NCI-H2196 treated with DMSO at 0.1 percent for 48 hours (cell line): Measurements from ENCODE around the gene MPRIP.

Experiments used
- DNase-seq: peaks from one replicate; lab custom pipeline; 2025; ENCODE audit not compliant: unreplicated experiment; lab: John Stamatoyannopoulos, UW

The MPRIP gene

GRCh38 chr17:17107281-17107680 lies 65.0 kb downstream of the MPRIP start:
- DNase-seq: no peak

DNA sequence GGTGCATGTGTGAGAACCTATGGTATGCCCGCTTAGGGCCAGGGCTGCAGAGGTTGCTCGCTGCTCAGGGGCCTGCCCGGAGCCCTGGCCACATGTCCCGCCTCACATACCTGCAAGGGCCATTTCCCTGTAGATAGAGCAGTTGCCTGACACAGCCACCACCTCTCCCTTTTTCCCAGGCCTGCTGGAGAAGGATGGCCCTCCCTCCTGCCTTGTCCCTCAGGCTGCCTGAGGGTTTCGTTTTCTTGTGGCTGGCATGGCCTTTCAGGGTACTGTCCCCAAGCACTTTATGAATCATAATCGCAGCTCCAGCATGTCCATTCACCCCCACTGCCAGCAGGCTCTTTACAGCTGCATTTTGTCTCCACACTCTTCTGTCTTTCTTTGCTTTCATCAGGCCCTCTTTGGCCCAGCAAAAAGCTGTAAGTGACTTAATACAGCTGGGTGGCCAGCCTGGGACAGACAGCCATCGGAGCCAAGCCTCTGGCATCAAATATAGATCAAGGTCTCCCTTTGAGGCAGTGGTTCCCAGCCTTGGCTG lies 65.7 kb downstream of the MPRIP start:
- no peak for DNase-seq

DNA sequence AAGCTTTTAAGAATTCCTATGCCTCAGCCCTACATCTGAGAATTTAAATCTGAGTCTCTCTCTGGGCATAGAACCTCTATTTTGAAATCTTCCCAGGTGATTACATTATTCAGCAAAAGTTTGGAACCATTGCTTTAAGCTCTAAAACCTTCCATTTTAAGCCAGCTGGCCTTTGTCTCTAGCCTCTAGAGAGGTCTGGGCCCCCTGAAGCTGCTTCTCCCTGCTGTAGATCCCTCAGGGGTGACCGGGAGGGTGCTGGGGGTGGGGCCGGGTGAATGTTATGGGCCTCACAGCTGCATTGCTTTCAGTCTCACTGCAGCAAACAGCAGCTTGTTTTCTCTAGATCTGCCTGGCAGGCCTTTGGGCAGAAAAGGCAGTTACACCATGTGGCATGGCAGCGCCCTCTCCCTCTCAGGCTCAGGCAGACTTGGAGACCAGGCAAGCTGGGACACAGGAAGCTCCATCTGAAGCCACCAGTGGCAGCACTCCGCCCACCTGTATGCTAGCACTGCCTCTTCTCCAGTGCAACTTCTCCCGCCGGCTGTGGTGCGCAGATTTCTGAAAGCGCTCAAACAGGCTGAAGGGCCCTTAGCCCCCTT lies 66.3 kb downstream of the MPRIP start:
- DNase-seq: no peak

- no peak for DNase-seq
Observed at GRCh38 chr17:17109256-17109655, 67.0 kb downstream of the MPRIP start.

DNA sequence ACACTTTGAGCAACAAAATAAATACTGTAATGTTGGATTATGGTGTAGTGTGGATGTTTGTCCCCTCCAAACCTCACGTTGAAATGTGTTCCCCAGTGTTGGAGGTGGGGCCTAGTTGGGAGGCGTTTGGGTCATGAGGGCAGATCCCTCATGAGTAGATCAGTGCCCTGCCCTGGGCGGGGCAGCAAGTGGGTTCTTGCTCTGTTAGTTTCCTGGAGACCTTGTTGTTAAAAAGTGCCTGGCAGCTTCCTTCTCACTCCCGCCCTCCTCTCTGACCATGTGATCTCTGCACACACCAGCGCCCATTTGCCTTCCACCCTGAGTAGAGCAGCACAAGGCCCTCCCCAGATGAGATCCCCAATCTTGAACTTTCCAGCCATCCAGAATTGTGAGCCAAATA lies 67.7 kb downstream of the MPRIP start:
- DNase-seq: no peak

DNA sequence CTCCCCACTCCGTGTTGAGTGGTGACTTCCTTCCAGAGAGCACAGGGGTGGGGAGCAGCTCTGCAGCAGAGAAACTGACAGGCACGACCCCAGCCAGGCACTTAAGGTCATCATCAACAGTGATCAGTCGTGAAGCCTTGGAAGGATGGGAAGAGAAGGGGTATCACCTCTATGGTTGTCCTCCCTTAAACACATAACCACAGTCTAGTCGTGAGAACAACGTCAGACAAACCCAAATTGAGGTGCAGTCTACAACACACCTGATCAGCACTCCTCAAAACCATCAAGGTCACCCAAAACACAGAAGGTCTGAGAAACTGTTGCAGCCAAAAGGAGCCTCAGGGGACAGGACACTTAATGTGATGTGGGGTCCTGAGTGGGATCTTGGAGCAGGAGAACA lies 68.3 kb downstream of the MPRIP start:
- no peak for DNase-seq

DNA sequence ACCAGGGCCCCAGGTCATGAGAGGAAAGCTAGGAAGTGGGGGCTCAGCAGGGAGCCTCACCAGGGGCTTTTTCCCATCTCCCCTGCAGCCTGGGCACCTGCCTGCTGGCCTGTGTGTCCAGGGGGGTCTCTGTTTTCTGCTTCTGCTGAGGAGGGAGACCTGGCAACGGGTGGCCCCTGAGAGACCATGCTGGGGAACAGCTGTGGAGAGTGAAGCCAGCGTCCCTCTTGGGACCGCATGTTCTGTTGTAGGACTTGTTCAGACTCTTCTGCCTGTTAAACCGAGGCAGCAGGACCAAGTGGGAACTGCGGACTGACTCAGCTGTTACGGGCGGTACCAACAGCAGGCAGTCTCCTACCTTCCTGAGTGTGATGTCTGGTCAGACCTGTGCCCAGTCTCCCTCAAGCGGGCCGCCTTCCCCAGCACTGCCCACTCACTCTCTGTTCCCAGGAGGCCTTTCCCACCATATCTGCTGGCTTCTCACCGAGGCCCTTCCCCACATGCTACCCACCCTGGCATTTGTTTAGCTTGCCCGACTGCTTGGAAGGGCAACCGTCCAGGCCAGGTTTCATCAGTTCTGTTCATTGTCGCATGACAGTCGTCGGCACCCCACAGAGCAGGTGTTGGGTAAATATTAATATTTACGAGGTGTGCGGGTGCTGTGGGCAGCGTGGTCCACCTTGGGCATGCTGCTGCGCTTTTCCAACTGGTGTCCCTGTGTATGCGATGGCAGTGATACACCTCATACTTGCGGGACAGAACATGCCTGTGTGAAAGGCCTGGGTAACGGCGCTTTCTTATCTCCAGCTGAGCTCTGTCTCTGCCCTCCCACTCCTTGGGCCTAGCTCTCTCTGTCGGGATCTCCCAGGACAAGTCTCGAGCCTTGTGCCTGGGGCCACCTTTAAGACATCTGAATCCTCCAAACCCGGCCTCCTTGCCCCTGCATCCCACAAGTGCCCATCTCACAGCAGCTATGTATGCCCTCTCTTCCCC lies 69.4 kb downstream of the MPRIP start:
- DNase-seq: no peak

DNA sequence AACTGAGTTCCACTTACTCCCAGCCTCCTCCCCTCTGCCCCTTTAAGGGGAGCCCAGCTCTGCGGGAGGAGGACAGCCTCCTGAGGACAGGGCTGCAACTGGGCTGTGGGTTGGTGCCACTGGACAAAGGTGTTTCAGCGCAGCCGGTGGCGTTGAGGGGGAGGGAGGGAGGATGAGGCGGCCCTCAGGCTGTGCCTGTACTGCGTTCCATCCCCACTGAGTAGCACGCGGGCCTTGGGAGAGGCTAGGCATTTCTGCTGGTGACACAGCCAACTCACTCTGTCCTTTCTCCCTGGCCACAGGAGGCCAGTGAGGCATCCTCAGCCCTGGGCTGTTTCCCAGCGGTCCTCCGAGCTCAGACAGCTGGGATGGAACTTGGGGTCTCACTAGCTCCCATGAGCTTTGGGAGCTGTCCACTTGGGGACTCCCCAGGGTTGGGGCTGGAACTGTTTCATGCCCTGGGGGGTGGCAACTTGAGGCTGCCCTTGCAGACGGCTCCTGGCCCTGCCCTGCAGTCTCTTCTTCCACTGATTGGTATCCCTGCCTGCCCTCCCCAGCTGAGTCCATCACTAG lies 70.5 kb downstream of the MPRIP start:
- no peak for DNase-seq

GRCh38 chr17:17114592-17115225 lies 72.5 kb downstream of the MPRIP start:
- DNase-seq: no peak

DNA sequence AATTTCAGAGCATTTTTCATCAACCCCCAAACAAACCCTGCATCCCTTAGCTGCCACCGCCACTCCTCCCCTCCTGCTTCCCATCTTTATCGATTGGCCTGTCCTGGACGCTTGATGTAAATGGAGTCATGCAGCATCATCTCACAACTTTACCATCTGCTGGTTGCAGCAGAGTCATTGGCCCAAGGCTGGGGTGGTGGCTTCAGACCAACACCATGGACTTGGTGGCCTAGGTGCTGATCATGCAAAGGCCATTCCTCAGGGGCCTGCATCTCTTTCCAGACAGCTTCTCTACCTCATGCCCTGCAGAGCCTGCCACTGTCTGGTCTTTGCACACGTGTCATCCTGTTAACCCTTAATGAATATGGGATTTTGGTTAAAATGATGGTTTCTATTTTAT lies 73.4 kb downstream of the MPRIP start:
- DNase-seq: no peak

DNA sequence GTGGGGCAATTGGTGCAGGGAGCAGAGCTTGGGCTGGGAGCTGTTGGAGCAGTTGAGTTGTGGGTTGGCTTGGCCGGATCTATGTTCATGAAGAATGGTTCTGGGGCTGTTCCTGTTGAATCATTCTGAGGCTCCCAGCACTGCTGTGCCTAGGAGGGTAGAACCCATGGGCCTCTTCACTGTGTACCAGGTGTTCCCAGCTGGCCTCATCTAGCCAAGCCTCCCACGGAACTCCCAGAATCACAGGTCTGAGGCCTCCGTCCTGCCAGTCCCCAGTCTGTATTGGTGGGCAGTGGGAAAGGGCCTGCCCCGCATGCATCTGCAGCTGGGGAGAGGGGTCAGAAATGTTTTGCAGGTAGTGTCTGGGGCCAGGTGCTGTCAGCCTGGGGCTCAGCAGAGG lies 74.1 kb downstream of the MPRIP start:
- no peak for DNase-seq

DNA sequence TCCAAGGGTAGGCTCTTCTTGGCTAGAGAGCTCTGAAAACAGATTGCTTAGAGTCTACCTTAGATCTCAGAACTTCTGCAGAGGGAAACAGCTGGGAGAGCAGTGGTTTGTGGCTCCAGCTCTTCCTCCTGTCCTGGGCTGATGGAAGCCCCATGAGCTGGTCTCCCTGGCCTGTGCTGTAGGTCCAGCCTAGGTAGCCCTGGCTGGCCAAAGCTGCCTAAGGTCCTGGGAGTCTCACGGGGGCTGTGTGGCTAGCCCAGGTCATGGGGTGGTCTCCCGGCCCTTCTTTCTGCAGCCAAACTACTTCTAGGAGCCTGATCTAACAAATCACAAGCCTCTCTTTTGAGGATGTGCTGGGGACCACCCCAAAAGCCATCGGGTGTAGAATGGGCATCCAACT lies 75.7 kb downstream of the MPRIP start:
- no peak for DNase-seq

DNA sequence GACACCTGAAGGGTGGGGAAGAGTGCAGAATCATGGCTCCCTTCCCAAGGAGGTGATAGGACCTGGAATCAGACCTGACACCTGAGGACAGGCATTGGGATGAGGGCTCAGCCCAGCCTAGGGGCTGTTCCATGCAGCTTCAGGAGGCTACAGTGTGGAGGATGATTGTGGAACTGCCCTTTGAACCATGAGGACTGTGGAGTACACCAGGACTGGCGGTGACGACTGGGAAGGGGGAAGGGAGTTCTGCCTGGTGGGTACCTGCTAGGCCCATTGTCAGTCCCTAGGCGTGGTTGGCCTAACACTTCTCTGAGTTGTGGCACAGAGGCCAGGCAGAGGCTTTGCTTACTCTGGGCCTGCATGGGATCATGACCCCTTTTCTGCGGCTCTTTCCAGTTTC lies 76.1 kb downstream of the MPRIP start:
- DNase-seq: no peak

- DNase-seq: no peak
Observed at GRCh38 chr17:17119106-17119505, 76.8 kb downstream of the MPRIP start.

- DNase-seq: no peak
Observed at GRCh38 chr17:17119533-17119932, 77.3 kb downstream of the MPRIP start.

- no peak for DNase-seq
Observed at GRCh38 chr17:17120294-17120693, 78.0 kb downstream of the MPRIP start.

DNA sequence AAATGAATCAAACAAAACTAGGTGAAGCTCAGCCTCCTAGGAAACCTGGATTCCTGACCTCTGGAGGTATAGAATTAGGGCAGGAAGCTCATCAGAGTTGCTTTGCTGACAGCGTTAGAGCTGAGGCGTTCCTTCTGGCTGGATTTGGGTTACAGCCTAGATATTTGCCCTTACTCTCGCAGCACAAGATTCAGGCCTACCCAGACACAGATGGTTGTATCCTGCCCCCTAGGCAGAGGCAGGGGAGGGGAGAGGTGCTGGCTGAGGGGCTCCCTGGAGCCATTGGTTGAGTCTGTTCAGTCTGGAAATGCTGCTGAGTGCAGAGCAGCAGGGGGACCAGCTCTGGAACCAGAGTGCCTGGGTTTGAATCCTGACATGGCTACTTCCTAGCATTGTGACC lies 78.4 kb downstream of the MPRIP start:
- no peak for DNase-seq

GRCh38 chr17:17121162-17121561 lies 78.9 kb downstream of the MPRIP start:
- no peak for DNase-seq

DNA sequence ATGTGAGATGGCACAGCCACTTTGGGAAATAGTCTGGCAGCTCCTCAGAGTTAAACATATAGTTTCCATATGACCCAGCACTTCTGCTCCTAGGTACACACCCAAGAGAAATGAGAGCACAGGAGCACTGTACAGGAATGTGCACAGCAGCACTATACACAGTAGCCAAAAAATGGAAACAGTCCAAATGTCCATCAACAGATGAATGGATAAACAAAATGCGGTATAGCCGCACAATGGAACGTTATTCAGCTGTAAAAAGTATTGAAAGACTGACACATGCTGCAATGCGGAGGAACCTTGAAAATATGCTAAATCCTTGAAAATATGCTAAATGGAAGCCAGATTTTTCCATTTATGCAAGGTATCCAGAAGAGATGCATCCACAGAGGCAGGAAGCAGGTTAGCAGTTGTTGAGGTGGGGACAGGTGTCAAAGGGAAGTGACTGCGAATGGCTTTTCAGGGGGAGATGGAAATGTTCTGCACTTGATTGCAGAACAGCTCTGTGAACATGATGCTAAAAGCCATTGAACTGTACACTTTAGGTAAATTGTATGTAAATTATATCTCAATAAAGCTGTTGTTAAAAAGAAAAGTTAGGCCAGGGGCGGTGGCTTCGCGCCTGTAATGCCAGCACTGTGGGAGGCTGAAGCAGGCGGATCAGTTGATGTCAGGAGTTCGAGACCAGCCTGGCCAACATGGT lies 80.7 kb downstream of the MPRIP start:
- no peak for DNase-seq

GRCh38 chr17:17124341-17124740 lies 82.1 kb downstream of the MPRIP start:
- no peak for DNase-seq
